Upper lobe of left lung (tissue), 4 donors: ENCODE results near the gene NWD2.

Experiments
- EP300 ChIP-seq, 4 donors: sonication (generic); formaldehyde crosslinking; IDR thresholded peaks; one replicate each; pipeline ENCODE4 v1.5.1; 2017; ENCODE audit warnings: antibody characterized with exemption in 4 of 4, control low read depth in 2 of 4
- POLR2A ChIP-seq, 4 donors: fragments of 450-650 bp; IDR thresholded peaks; one replicate each; pipeline ENCODE4 v1.5.1; 2016 to 2017; ENCODE audit warnings: antibody characterized with exemption in 4 of 4, mild to moderate bottlenecking in 2 of 4
- POLR2AphosphoS5 ChIP-seq, 2 donors: sonication (generic); formaldehyde crosslinking; IDR thresholded peaks; one replicate each; pipeline ENCODE4 v1.5.1; 2017; ENCODE audit warnings: antibody characterized with exemption in 2 of 2

DNA sequence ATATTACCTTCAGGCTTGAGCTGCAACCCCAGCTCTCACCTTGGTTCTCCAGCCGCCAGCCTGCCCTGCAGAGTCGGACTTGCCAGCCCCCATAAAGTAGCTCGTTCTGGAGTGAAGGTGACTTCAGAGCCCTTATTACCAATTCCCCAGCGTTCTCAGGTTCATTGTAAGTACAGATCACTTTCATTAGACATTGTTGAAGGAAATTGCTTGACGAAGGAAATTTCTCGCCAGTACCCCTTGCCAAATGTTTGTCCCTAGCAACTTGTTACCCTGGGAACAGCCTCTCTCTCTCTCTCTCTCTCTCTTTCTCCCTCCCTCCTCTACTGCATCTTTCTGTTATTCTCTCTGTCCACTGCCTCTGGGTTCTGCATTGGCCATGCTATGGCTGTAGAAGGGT is 153.0 kb downstream of the NWD2 start:
- TF ChIP-seq POLR2AphosphoS5 (IDR thresholded peaks at IDR 0.05), result no peak
- TF ChIP-seq EP300 (IDR thresholded peaks at IDR 0.05), result no peak
- TF ChIP-seq POLR2A (IDR thresholded peaks at IDR 0.05), result no peak
